PC-9 (cell line): Measurements from ENCODE around the gene COL27A1.

Experiments used
- EZH2 ChIP-seq: fragments of 200-600 bp; sonication (generic); IDR thresholded peaks from 2 replicates; pipeline ENCODE4 v1.8.0; 2017; ENCODE audit warnings: antibody characterized with exemption, low read depth
- TF ChIP-seq, protein P1 (sequence below): fragments of 200-600 bp; sonication (generic); conservative IDR thresholded peaks from 2 replicates; pipeline ENCODE4 v1.6.1; 2017; ENCODE audit warnings: mixed run types, antibody characterized with exemption, mild to moderate bottlenecking, moderate library complexity

DNA sequence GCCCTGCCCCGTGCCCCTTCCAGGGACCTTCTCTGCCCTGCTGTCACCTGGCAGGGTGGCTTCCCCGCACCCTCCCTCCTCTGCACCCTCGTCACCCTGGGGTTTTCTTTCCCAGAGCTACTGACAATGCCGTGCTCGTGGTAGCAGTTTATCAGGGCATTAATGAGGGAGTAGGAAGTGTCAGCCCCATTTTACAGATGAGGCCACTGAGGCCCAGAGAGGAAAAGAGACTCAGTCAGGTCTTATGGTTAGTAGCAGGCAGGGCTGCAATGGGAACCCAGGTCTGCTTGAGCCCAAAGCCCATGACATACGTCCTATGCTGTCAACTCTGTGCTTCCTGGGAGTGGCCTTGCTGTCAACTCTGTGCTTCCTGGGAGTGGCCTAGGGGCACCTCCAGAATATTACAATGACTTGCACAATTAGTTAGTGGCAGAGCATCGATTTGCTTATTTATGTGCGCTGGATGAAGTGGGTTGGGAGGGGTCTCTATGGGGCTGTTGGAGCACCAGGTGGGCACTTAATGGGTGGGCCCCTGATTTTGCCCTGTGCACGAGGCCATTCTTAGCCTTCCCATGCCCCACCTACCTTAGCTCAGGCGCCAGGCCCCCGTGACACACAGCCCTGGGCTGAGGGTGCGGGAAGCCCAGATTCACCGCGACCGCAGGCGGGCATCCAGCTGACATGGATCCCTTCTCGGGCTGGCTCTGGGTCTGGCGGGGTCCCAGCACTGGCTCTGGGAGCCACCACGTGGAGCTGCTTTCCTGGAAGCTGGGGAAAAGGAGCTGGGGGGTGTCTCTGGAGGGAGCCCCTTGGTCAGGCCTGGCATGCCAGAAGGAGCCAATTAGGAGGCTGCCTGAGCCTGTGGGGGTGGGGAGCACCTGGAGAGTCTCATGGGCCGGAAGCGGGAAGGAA, 85.6 kb downstream of the COL27A1 start:
- TF ChIP-seq, protein P1, sequence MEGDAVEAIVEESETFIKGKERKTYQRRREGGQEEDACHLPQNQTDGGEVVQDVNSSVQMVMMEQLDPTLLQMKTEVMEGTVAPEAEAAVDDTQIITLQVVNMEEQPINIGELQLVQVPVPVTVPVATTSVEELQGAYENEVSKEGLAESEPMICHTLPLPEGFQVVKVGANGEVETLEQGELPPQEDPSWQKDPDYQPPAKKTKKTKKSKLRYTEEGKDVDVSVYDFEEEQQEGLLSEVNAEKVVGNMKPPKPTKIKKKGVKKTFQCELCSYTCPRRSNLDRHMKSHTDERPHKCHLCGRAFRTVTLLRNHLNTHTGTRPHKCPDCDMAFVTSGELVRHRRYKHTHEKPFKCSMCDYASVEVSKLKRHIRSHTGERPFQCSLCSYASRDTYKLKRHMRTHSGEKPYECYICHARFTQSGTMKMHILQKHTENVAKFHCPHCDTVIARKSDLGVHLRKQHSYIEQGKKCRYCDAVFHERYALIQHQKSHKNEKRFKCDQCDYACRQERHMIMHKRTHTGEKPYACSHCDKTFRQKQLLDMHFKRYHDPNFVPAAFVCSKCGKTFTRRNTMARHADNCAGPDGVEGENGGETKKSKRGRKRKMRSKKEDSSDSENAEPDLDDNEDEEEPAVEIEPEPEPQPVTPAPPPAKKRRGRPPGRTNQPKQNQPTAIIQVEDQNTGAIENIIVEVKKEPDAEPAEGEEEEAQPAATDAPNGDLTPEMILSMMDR, result no peak
- TF ChIP-seq EZH2, result no peak
